DND-41 (cell line): Measurements from ENCODE around the gene CCDC169.

Experiments
- CTCF ChIP-seq: IDR thresholded peaks from 2 replicates; pipeline ENCODE4 v1.5.1; 2012; ENCODE audit warnings: borderline replicate concordance, low read length, moderate library complexity, mild to moderate bottlenecking; ENCODE audit not compliant: poor library complexity, severe bottlenecking; ENCODE audit errors: extremely low read depth
- EZH2 ChIP-seq: IDR thresholded peaks from 3 replicates; pipeline ENCODE4 v1.6.1; 2012; ENCODE audit warnings: borderline replicate concordance, low read depth, mild to moderate bottlenecking, moderate library complexity, low read length, inconsistent platforms; ENCODE audit not compliant: severe bottlenecking

- no peak for TF ChIP-seq CTCF
- no peak for TF ChIP-seq EZH2
Measured at GRCh38 chr13:36248700-36249099, 48.9 kb downstream of the CCDC169 start.
